DND-41 (cell line): ENCODE results near the gene GABBR1.

Experiments used
- EZH2 ChIP-seq: IDR thresholded peaks from 3 replicates; pipeline ENCODE4 v1.6.1; 2012; ENCODE audit warnings: borderline replicate concordance, low read depth, mild to moderate bottlenecking, moderate library complexity, low read length, inconsistent platforms; ENCODE audit not compliant: severe bottlenecking
- TF ChIP-seq, protein P1 (sequence below): IDR thresholded peaks from 2 replicates; pipeline ENCODE4 v1.5.1; 2012; ENCODE audit warnings: borderline replicate concordance, low read length, moderate library complexity, mild to moderate bottlenecking; ENCODE audit not compliant: poor library complexity, severe bottlenecking; ENCODE audit errors: extremely low read depth

- TF ChIP-seq, protein P1, sequence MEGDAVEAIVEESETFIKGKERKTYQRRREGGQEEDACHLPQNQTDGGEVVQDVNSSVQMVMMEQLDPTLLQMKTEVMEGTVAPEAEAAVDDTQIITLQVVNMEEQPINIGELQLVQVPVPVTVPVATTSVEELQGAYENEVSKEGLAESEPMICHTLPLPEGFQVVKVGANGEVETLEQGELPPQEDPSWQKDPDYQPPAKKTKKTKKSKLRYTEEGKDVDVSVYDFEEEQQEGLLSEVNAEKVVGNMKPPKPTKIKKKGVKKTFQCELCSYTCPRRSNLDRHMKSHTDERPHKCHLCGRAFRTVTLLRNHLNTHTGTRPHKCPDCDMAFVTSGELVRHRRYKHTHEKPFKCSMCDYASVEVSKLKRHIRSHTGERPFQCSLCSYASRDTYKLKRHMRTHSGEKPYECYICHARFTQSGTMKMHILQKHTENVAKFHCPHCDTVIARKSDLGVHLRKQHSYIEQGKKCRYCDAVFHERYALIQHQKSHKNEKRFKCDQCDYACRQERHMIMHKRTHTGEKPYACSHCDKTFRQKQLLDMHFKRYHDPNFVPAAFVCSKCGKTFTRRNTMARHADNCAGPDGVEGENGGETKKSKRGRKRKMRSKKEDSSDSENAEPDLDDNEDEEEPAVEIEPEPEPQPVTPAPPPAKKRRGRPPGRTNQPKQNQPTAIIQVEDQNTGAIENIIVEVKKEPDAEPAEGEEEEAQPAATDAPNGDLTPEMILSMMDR: no peak
- no peak for TF ChIP-seq EZH2
Measured at GRCh38 chr6:29627755-29628418, 5.1 kb downstream of the GABBR1 start.
